SK-N-SH treated with all-trans-retinoic acid at 6 μM for 48 hours (cell line): Measurements from ENCODE around the gene FSIP1.

Source experiments
- ARNTL ChIP-seq: fragments of 450-650 bp; formaldehyde crosslinking; IDR thresholded peaks from 2 replicates; pipeline ENCODE4 v1.5.0; 2020; ENCODE audit warnings: low read depth, mild to moderate bottlenecking, moderate library complexity, borderline replicate concordance
- BACH2 ChIP-seq: fragments of 250-450 bp; sonication (Bioruptor Pico); IDR thresholded peaks from 2 replicates; pipeline ENCODE4 v1.9.0; 2021; ENCODE audit warnings: mild to moderate bottlenecking, borderline replicate concordance
- ZFP30 ChIP-seq: fragments of 450-650 bp; formaldehyde crosslinking; IDR thresholded peaks from 2 replicates; pipeline ENCODE4 v1.5.0; 2022; ENCODE audit warnings: mild to moderate bottlenecking, moderate library complexity
- ZNF70 ChIP-seq: fragments of 450-650 bp; formaldehyde crosslinking; IDR thresholded peaks from 2 replicates; pipeline ENCODE4 v1.5.0; 2020; ENCODE audit warnings: mild to moderate bottlenecking, moderate library complexity
- TF ChIP-seq, protein P1 (sequence below): fragments of 250-450 bp; sonication (Bioruptor Pico); IDR thresholded peaks from 2 replicates; pipeline ENCODE4 v1.8.0; 2020; ENCODE audit warnings: mild to moderate bottlenecking, moderate library complexity, borderline replicate concordance

DNA sequence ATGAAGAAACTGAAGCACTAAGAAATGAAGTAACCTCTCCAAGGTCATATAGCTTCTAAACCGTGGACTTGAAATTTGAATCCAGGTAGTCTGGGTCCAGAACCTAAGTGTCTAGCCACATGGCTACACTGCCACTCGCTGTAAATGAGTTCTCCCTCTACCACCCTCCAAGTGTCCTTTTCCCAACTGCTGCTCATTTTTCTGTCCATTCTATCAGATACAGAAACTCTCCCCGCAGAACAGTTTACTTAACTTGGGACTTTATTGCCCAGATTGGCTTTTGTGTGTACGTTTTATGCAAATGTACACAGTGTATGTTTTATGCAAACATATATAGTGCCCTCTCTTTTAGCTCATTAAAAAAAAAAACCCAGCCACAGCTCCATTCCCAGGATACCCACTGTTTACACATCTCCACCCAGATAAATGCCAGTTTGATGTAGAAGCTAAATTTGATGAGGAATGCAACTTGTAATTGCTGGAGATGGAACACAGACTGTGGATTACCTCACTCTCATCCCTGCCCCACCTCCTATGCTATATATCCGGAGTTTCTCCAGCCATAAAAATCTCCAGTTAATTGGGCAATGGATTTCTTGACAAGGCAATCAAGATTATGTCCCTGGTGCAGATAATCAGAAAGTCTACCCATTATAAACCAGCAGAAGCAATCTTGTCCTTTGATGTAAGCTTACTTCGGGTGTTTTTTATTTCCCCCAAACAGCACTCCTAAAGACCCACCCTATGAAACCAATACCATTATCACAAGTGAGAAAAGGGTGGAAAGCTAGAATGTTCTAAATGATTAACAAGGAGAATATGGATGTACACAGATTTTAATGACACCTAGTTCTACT is 159.8 kb downstream of the FSIP1 start:
- TF ChIP-seq ARNTL (CRISPR knock-in tag) = no peak
- TF ChIP-seq ZFP30 (CRISPR knock-in tag) = no peak
- TF ChIP-seq BACH2 (CRISPR knock-in tag) = no peak
- TF ChIP-seq ZNF70 (CRISPR knock-in tag) = no peak
- TF ChIP-seq, protein P1, sequence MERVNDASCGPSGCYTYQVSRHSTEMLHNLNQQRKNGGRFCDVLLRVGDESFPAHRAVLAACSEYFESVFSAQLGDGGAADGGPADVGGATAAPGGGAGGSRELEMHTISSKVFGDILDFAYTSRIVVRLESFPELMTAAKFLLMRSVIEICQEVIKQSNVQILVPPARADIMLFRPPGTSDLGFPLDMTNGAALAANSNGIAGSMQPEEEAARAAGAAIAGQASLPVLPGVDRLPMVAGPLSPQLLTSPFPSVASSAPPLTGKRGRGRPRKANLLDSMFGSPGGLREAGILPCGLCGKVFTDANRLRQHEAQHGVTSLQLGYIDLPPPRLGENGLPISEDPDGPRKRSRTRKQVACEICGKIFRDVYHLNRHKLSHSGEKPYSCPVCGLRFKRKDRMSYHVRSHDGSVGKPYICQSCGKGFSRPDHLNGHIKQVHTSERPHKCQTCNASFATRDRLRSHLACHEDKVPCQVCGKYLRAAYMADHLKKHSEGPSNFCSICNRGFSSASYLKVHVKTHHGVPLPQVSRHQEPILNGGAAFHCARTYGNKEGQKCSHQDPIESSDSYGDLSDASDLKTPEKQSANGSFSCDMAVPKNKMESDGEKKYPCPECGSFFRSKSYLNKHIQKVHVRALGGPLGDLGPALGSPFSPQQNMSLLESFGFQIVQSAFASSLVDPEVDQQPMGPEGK (CRISPR knock-in tag) = no peak
